A172 (cell line): ENCODE data around the gene DRG1. TPM values are rescaled to one million over a fixed set of nuclear protein-coding genes. Genes with fewer than 3 reads are reported as not detected.
"Not testable (repeated sequence)": the region's sequence is repeated elsewhere in the genome, so short reads cannot be mapped to it uniquely, and the experiment has no call there.

Experiments used
- DNase-seq: peaks from one replicate; pipeline ENCODE4 v3.0.0-alpha.2; 2015; ENCODE audit warnings: low spot score
- total RNA-seq: library from RNA; depleted of rRNA; stranded (reverse); fragments of >200 nt; shearing (Covaris generic); gene quantifications from 2 replicates; pipeline ENCODE4 v1.2.3, GENCODE V29; 2014; rRNA removed

DRG1 gene
- total RNA-seq, 1 experiment from 2014 or later, result 70.2 TPM

- DNase-seq, result no peak
Observed at GRCh38 chr22:31442768-31443489, 43.5 kb downstream of the DRG1 start.

GRCh38 chr22:31443516-31443915 is 44.1 kb downstream of the DRG1 start:
- DNase-seq, result no peak

- no peak for DNase-seq
Observed at GRCh38 chr22:31445642-31446041, 46.2 kb downstream of the DRG1 start.

- no peak for DNase-seq
Observed at GRCh38 chr22:31446208-31446607, 46.8 kb downstream of the DRG1 start.

GRCh38 chr22:31446767-31447166 is 47.4 kb downstream of the DRG1 start:
- no peak for DNase-seq

GRCh38 chr22:31447337-31447736 is 47.9 kb downstream of the DRG1 start:
- DNase-seq, result no peak

GRCh38 chr22:31448382-31448781 is 49.0 kb downstream of the DRG1 start:
- no peak for DNase-seq

- DNase-seq, result no peak
Observed at GRCh38 chr22:31449506-31449905, 50.1 kb downstream of the DRG1 start.

- peak; percentile 14 for DNase-seq
Observed at GRCh38 chr22:31451709-31452571, 52.5 kb downstream of the DRG1 start.

GRCh38 chr22:31461699-31462098 is 62.3 kb downstream of the DRG1 start:
- no peak for DNase-seq

GRCh38 chr22:31465307-31465706 is 65.9 kb downstream of the DRG1 start:
- DNase-seq, result no peak

GRCh38 chr22:31474743-31475142 is 75.3 kb downstream of the DRG1 start:
- no peak for DNase-seq

GRCh38 chr22:31475800-31476199 is 76.4 kb downstream of the DRG1 start:
- DNase-seq, result no peak

- DNase-seq, result no peak
Observed at GRCh38 chr22:31477329-31477728, 77.9 kb downstream of the DRG1 start.

- DNase-seq, result no peak
Observed at GRCh38 chr22:31481129-31481528, 81.7 kb downstream of the DRG1 start.

GRCh38 chr22:31482470-31482869 is 83.1 kb downstream of the DRG1 start:
- not testable (repeated sequence) for DNase-seq

Other genes starting within 250 kb of the DRG1 start
- gene RNF185, start 239.4 kb upstream of the DRG1 start, total RNA-seq, result 14.3 and 15.5 TPM in 2 replicates
- 23.5 and 25.2 TPM in 2 replicates for gene LIMK2, start 187.3 kb upstream of the DRG1 start, total RNA-seq
- gene PIK3IP1, start 107.1 kb upstream of the DRG1 start, total RNA-seq, result 2.7 and 6.8 TPM in 2 replicates
- gene PATZ1, start 53.3 kb upstream of the DRG1 start, total RNA-seq, result 1.1 and 3.0 TPM in 2 replicates
- gene EIF4ENIF1, start 90.2 kb downstream of the DRG1 start, total RNA-seq, result 5.8 and 6.2 TPM in 2 replicates
- gene SFI1, start 96.9 kb downstream of the DRG1 start, total RNA-seq, result 5.1 and 11.2 TPM in 2 replicates